Upper lobe of left lung (tissue), 4 donors: ENCODE results near the gene CFAP97D2.

Source experiments
- POLR2A ChIP-seq, 4 donors: fragments of 450-650 bp; IDR thresholded peaks; one replicate each; pipeline ENCODE4 v1.5.1; 2016 to 2017; ENCODE audit warnings: antibody characterized with exemption in 4 of 4, mild to moderate bottlenecking in 2 of 4
- TF ChIP-seq, protein P1 (sequence below), 6 experiments: fragments of 450-650 bp in 4 of 6; fragments of 200-600 bp in 2 of 6; sonication (generic) in 2 of 6; IDR thresholded peaks; one replicate each; pipeline ENCODE4 v1.5.1; 2016 to 2019; ENCODE audit warnings: antibody characterized with exemption in 6 of 6

DNA sequence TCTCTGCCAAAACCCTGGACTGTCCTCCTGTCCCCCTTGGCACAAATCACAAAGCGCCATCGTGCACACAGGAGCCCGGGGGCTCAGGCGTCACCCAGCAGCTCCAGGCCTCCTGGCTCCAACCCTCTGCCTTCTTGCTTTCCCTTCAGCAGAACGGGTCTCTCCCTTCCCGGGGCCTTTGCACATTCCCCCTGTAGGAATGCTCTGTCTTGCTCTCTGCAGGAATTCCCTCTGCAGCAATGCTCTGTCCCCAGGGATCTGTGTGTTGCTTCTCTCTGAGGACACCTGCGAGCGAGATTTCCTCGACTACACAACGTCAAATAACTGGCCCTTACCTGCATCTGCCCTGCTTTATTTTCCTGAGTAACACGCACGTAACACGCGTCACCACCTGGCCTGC, 33.3 kb upstream of the CFAP97D2 start:
- TF ChIP-seq, protein P1, sequence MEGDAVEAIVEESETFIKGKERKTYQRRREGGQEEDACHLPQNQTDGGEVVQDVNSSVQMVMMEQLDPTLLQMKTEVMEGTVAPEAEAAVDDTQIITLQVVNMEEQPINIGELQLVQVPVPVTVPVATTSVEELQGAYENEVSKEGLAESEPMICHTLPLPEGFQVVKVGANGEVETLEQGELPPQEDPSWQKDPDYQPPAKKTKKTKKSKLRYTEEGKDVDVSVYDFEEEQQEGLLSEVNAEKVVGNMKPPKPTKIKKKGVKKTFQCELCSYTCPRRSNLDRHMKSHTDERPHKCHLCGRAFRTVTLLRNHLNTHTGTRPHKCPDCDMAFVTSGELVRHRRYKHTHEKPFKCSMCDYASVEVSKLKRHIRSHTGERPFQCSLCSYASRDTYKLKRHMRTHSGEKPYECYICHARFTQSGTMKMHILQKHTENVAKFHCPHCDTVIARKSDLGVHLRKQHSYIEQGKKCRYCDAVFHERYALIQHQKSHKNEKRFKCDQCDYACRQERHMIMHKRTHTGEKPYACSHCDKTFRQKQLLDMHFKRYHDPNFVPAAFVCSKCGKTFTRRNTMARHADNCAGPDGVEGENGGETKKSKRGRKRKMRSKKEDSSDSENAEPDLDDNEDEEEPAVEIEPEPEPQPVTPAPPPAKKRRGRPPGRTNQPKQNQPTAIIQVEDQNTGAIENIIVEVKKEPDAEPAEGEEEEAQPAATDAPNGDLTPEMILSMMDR (IDR thresholded peaks at IDR 0.05), result no peak
- TF ChIP-seq POLR2A (IDR thresholded peaks at IDR 0.05), result no peak
